HG03135 (cell line): Measurements from ENCODE around the gene UBE2I.
"Not testable (repeated sequence)": the region's sequence is repeated elsewhere in the genome, so short reads cannot be mapped to it uniquely, and the experiment has no call there.

ENCODE experiments used
- ATAC-seq: cut with Tn5 transposase; IDR thresholded peaks from one replicate; pipeline ENCODE4 v1.9.1; 2021; ENCODE audit warnings: mild to moderate bottlenecking, moderate library complexity; ENCODE audit not compliant: unreplicated experiment

Gene UBE2I

DNA sequence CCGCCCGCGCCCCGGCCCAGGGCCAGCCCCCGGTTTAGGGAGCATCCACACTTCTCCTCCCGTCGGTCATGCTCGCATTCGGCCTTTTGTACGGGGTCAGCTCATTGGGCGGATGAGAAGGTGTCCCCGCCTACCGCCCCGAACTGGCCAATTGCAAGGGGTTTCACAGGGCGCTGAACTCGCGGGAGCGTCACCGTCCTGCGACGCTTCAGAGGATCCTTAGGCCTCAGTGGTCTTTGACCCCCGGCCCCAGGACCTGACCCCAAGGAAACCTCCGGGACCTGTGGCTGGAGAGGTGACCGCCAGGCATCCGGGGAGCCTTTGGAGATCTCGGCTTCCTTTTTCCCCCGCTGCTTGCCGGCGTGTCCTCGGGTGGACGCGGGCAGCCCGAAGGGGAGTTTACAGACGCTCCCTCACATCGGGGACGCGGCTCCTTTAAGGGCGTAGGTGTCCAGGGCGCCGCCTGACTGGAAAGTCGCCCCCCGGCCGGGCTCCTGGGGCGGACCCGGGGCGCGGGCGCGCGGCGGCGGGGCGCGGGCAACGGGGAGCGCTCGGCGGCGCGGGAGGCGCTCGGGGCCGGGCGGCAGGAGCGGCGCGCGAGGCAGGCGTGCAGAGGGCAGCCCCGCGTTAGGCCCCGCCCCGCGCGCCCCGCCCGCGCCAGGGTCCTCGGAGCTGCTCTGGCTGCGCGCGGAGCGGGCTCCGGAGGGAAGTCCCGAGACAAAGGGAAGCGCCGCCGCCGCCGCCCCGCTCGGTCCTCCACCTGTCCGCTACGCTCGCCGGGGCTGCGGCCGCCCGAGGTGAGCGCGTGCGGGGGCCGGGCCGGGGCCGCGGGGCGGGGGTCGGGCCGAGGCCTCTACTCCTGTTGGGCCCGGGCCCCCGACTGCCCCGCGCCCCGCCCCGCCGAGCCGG, at the start of gene UBE2I:
Gene UBE2I, plus strand, starts transcription at position 660 of the 909 bp plus-strand sequence. CDS start 4,395 bp downstream, outside the sequence.
- ATAC-seq, result peak; percentile 64

- no peak for ATAC-seq
Observed at GRCh38 chr16:1259760-1260068, 49.7 kb upstream of the UBE2I start.

DNA sequence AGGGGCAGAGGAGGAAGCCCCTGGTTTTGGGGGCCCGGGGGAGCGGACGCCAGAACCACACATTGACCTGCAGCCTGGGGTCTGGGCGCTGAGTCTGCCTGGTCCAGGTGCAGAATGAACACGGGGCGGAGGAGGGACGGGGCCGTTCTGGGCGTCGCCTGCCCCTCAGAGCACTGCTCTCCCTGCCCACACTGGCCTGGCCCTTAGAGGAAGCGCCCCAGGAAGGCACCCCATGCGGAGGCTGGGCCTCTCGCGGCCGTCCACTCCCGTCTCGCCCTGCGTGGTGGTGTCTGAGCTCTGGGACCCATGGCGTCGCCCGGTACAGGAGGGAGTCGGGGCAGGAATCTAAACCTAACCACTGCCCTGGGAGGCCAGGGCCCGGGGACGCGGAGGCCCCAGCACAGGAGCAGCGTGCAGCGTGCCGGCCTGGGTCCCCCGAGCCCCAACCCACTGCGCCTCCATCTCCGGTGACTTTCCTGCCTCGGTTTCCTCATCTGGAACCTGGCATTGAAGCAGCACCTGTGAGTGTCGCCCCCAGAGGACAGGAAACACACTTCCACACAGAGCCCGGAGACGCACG, 49.2 kb upstream of the UBE2I start:
- no peak for ATAC-seq

- no peak for ATAC-seq
Observed at GRCh38 chr16:1261131-1261892, 48.1 kb upstream of the UBE2I start.

DNA sequence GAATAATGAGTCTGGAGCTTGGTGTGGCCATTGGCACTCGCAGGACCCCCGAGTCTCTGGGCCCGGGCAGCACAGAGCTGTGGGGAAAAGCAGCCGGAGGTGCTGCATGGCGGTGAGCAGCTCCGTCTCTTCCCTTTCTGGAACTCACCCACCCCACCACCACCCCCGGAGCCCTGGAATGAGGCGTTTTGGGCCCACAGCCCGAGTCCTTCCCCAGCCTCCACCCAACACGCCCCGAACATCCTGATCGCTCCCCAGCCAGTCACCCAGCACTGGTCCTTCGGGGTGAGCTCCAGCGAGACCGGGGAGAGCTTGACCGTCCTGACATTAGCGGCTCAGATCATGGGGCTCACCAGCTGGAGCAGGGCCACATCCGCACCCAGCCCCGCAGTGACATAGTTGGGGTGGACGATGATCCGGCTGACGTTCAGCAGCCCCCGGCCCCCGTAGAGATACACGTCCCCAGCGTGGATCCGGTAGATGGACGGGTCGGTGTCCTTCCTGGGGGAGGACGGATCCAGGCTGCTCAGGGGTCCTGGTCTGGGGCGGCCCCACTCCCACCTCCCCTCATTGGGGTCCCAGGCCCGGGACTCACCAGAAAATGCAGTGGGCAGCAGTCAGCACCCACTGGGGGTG, 47.1 kb upstream of the UBE2I start:
- ATAC-seq, result no peak

- no peak for ATAC-seq
Observed at GRCh38 chr16:1262846-1263221, 46.6 kb upstream of the UBE2I start.

DNA sequence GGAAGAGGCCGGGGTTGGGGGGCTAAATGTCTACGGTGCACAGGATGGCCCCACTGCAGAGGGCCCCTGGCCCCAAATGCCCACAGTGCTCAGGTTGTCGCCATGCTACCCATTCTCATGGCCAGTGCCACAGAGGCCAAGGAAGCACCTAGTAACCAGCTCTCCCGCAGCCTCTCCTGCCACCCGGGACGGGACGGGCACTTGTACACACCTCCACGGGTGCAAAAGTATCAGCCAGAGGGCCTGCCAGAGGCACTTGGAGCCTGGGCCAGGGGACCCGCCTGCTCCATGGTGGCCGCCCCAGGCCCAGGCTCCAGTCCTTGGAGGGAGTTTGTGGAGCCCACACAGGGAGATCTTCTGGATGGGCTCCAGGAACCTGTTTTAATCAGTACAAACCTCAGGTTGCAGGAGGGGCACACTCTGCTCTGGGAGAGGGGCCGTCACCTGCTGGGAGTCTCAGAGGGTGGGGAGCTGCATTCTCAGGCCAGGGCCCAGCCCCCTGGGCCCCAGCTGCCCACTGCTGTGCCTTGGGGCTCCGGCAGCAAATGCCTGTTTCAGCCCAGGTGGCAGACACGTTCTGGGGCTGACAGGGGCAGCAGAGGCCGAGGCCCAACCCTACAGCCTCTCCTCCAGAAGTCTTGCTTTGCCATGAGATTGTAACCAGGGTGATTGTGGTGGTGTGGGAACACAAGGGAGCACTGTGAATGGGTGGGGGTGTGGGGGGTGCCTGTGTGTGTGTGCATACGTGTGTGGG, 45.7 kb upstream of the UBE2I start:
- ATAC-seq, result no peak

GRCh38 chr16:1264345-1265089, 44.9 kb upstream of the UBE2I start:
- ATAC-seq, result no peak

- no peak for ATAC-seq
Observed at GRCh38 chr16:1265090-1265630, 44.3 kb upstream of the UBE2I start.

DNA sequence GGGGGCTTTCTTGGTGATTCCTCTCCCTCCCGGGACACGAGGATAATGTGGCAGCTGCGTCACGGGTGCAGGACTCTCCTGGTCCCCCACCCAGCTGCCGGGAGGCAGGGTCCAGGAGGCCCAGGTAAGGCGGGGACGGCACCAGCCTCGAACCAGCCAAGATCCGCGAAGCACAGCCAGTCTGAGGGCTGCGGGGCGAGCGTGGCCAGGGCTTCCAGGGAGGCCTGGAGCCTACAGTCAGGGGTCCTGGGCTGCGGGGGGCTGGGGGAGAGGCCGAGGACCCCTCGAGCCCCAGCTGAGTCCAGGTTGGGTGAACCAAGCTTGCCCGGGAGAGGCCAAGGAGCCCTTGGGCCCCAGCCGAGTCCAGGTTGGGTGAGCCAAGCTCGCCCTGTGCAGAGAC, 43.6 kb upstream of the UBE2I start:
- ATAC-seq, result no peak

- not testable (repeated sequence) for ATAC-seq
Observed at GRCh38 chr16:1269418-1269817, 40.0 kb upstream of the UBE2I start.

GRCh38 chr16:1271380-1271723, 38.1 kb upstream of the UBE2I start:
- ATAC-seq, result no peak

DNA sequence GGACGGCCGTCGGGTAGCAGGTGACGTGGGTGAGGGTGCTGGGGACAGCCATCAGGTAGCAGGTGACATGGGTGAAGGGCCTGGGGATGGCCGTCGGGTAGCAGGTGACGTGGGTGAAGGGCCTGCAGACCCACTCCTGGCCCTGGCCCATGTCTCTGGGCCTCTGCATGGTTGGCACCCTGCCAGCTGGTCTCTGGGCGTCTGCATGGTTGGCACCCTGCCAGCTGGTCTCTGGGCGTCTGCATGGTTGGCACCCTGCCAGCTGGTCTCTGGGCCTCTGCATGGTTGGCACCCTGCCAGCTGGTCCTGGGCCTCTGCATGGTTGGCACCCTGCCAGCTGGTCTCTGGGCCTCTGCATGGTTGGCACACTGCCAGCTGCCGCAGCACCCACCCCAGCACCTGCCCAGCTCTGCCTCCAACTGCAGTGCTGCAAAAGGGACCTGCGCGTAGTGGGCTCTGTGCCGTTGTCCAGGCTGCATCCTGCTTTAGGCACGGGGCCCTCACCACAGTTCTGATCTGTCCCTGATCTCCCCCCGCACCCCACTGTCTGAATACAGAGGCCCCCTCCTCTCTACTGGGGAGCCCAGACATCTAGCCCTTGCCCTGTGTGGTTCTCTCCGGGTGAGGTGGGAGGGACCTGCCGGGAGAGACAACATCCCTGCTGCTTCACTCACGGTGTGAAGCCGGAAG, 37.6 kb upstream of the UBE2I start:
- not testable (repeated sequence) for ATAC-seq

DNA sequence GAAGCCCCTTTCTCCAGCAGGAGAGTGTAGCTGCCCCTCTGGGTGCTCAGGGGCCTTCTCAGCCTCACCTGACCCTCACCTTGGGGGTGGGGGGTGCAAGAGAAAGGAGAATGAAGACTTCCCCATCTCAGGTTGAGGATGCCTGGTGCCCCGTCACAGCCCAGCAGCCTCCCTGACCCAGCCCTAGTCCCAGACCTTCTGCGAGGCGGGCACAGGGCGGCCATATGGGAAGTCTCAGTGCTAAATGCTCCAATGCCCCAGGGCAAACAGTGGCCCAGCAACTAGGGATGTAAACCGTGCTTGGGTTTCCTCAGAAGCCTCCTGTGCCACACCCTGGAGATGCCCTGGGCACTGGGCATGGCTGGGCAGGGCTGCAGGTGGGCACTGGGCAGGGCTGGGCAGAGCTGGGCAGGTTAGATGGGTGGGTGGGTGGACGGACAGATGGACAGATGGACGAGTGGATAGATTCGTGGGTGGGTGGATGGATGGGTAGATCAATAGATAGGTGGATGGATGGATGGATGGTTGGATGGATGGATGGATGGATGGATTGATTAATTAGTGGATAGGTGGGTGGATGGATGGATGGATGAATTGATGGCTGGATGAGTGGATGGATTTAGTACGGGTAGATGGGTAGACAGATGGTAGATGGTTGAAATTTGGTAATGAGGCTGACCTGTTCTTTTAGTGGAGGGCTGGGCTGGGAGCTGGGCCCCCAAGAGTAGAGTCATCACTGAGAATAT, 36.8 kb upstream of the UBE2I start:
- no peak for ATAC-seq

DNA sequence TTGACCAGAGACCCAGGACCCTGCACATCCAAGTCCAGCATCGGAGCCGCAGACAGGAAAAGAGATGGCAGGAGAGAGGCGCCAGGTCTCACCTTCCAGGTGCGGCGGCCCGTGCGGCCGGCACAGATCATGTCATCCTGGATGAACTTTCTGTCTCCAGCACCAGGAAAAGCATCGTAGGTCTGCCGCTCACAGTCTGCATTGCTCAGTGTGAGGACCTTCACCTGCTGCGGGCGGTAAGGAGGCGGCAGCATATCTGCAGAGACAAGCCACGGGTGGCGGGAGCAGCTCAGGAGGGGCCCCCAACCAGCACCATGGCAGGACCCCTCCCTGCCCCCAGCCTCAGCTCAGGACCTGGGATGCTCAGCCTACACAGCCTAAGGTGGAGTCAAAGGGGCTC, 35.6 kb upstream of the UBE2I start:
- ATAC-seq, result no peak

DNA sequence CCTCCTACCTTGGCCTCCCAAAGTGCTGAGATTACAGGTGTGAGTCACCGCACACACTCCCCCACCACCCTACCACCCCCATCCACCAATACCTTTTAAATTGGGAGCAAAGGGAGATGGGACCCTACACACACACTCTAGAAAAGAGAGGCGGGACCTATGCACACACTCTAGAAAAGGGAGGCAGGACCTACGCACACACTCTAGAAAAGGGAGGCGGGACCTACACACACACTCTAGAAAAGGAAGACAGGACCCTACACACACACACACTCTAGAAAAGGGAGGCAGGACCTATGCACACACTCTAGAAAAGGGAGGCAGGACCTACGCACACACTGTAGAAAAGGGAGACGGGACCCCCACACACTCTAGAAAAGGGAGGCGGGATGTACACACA, 34.7 kb upstream of the UBE2I start:
- no peak for ATAC-seq

DNA sequence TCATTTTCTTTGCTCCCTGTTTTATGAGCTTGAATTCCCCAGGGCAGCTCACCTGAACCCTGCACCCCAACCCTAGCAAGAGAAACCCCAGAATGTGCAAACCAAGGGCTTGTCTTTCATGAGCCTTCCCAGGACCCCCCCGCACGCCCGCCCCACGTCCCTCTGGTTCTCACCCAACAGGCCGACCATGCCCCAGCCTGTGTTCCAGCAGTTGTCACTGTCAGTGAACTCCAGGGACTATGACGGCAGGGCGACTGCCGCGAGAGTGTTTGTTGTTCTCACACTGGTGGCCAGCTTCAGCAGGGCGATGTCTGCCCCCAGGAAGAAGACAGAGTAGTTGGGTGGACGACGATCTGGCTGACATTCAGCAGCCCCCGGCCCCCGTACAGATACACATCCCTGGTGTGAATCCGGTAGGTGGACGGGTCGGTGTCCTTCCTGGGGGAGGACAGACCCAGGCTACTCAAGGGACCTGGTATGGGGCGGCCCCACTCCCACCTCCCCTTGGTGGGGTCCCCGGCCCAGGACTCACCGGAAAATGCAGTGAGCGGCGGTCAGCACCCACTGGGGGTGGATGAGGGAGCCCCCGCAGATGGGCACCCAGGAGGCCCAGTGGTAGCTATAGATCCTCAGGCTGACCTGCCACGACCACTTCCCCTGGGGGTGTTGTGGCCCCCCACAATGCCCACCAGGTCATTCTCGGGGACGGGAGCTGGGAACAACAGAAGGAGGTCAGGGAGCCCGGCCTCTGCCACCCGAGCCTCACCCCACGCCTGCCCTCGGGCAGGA, 33.5 kb upstream of the UBE2I start:
- ATAC-seq, result no peak

GRCh38 chr16:1276580-1276878, 32.9 kb upstream of the UBE2I start:
- no peak for ATAC-seq
